HG03469 (cell line): ENCODE results near the gene CD3D.
"Not testable (repeated sequence)": the region's sequence is repeated elsewhere in the genome, so short reads cannot be mapped to it uniquely, and the experiment has no call there.

Source experiments
- ATAC-seq: cut with Tn5 transposase; IDR thresholded peaks from one replicate; pipeline ENCODE4 v1.9.1; 2021; ENCODE audit warnings: mild to moderate bottlenecking, moderate library complexity, moderate number of reproducible peaks; ENCODE audit not compliant: unreplicated experiment

CD3D gene

DNA sequence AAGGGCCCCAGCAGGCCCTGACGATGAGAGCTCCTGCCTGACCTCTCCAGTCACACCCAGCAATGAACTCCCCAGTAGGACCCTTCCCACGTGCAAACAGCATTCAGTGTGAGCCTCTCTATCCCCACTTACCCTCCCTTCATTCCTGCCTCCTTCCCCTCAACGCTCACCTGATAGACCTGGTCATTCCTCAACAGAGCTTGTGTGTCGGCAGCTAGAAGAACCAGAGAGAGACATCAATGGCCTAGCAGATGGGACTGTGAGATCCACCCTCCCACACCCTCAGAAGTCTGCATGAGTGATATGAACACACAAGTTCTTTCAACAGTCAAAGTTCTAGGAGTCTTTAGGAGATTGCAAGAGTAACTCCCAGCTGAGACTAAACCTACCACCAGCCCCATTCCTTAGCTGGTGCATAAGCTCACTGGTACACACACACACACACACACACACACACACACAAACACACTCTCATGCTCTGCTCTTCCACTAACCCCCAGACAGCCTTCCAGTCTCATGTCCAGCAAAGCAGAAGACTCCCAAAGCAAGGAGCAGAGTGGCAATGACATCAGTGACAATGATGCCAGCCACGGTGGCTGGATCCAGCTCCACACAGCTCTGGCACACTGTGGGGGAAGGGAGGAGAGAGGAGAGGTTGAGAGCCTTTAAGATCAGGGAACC is 3.1 kb downstream of the CD3D start:
- ATAC-seq = no peak

DNA sequence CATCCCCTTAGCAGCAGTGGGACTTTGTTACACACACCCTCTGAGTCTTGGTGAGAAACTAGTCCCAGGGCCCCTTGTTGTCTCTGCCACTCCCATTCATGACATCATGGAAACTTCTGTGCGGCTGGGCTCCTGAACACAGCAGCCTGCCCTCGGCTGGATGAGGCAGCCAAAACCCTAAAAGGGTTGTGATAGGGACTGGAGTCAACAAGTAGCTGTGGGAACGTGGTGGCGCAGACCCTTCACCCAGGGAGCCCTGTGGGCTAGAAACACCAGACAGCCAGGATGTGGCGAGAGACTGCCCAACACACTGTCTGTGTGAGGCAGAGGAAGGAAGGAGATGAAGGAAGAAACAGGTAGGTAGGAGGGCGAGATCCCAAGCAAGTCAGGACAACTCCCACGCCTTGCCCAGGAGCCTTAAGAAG is 3.9 kb downstream of the CD3D start:
- ATAC-seq = no peak

DNA sequence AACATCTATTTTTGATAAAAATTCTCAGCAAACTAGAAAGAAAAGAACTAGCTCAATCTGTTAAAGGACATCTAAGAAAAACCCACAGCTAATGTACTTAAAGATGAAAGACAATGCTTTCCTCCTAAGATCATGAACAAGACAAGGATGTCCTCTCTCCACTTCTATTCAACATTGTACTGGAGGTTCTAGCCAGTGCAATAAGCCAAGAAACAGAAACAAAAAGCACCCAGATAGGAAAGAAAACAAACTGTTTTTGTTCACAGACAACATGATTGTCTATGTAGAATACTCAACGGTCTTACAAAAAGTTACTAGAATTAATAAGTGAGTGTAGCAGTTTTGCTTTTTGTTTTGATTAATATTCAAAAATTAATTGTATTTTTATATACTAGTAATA is 7.8 kb downstream of the CD3D start:
- ATAC-seq = no peak

DNA sequence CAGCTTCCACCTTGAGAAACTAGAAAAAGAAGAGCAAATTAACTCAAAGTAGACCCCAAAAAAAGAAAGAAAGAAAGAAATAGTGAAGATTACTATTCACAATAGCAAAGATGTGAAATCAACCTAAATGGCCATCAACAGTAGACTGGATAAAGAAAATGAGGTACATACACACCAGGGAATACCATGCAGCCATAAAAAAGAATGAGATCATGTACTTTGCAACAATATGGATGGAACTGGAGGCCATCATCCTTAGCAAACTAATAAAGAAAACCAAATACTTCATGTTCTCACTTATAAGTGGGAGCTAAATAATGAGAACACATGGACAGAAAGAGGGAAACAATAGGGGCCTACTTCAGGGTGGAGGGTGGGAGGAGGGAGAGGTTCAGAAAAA is 13.8 kb downstream of the CD3D start:
- no peak for ATAC-seq

DNA sequence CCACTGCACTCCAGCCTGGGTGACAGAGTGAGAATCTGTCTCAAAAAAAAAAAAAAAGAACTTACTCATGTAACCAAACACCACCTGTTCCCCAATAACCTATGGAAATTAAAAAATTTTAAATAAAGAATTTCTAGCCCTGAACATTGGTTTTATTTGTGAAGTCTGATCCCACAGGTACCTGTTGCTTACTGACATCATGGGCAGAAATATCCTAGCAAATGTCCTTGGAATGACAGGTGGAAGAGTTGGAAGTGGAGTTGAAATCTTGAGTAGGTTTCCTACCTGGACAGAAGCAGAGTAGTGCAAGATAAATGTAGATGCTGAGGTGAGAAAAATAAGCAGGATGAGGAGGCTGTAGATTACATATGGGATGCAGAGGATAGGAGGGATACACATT is 17.2 kb downstream of the CD3D start:
- ATAC-seq = no peak

DNA sequence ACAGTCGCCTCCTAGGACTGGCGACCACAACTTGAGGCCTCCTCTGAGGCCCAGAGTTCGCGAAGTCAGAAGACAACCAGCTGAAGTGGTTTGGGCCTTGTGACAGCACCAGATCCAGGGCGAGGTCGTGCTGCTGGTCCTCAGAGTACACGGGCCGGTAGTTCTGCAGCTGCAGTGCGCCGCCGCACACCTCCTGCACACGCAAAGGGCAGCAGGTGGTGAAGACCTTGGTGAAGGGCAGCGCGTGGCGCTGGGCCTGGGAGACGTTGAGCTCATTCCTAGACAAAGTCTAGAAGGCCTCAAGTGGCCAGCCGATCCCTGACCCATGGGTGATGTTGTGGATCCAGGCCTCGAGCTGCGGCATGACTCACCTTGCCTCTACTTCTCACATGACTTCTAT is 19.8 kb downstream of the CD3D start:
- no peak for ATAC-seq

DNA sequence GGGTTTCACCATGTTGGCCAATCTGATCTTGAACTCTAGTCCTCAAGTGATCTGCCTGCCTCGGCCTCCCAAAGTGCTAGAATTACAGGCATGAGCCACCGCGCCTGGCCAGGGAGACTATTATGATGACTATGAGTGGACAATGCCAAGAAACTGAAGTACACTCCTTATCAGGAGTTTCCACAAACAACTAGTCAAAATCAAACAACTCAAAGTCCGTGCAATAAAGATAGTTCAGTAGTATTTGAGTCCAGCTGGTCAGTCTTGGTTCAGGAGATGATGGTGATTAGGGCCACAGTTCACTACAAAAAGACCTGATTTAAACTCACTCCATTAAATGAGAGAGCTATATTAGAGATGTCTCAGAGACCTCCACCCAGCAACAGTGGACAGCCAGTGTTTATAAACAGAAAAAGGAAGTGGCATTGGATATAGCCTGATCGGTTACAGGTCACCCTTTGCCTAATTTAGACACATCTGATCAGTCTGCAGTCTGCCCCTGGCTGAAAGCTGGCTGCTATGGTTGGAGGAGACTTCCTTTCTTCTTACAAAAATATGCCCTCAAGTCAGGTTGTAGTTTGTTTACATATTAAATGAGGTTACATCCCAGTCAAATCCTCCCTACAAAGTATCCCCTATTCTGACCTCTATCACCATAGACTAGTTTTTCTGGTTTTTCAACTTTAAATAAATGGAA is 21.0 kb downstream of the CD3D start:
- ATAC-seq = no peak

DNA sequence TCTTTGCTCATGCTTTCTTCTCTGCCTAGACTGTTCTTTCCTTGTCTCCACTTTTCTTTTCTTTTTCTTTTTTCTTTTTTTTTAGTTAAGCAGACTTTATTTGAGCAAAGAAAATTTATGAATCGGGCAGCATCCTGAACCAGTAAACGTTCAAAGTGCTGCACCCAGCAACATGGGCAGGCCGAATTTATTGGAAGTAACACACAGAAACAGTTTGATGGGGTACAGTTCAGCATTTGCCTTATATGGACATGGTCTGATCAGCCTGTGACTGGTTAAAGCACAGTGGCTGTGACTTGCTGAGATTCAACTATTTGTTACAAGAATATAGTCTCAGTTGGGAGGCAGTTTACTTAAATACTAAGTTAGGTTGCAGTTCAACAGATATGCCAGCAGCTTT is 22.0 kb downstream of the CD3D start:
- no peak for ATAC-seq

DNA sequence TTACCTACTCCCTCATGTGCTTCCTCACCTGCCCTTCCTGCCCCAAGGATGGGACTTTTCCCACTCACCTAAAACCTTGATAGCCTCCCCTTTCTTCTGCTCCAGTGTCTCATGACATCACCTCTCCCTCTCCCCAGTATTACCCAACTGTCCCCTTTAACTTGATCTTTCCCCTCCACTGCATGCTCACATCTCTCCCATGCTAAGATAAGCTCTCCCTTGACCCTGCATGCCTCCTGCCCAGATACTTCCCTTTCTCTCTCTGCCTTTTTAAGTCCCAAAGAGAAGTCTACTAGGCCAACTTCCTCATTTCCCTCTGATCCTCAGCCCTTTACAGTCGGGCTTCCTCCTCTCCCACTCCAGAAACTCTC is 23.2 kb downstream of the CD3D start:
- no peak for ATAC-seq

DNA sequence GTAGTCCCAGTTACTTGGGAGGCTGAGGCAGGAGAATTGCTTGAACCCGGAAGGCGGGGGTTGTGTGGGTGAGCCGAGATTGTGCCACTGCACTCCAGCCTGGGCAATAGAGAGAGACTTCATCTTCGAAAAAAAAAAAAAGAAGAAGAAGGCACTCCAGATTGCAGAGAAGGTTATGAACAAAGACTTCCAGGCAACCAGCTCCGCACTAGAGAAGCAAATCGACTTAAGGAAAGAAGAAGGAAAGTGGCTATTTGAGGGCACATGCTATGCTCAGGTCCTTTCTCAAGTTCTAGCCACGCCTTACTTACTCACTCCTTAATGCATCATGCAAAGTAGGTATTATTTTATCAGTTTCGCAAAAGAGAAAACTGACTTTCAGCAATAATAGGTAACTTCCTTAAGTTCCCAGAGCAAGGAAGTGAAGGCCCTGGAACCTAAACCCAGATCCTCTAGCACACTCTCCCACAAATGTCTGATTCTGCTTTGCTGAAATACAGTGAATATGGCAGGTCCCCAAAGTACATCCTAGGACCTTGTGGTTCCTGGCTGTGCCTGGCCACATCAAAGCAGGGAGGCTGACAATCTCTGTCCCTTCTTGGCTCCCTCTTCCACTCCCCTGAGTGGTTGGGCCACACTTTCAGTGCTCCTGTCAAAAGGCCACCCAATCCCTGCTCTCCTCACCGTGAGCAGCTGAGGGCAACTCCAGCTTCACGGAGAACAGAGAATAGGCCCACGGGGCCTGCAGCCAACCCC is 23.7 kb downstream of the CD3D start:
- no peak for ATAC-seq

DNA sequence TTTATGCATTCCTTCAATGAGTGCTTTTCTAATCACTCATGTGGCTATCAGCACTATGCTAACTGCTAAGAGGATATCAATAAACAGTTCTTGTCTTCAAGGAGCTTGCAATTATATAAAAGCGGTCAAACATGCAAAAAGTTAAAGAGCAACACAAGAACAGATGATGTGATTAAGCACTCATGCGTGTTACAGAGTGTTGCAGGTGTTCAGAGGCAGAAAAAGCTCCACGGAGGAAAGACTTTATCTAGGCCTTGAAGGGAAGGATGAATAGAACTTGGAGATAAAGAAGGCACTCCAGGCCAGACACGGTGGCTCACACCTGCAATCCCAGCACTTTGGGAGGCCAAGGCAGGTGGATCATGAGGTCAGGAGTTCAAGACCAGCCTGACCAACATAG is 24.4 kb downstream of the CD3D start:
- ATAC-seq = no peak

DNA sequence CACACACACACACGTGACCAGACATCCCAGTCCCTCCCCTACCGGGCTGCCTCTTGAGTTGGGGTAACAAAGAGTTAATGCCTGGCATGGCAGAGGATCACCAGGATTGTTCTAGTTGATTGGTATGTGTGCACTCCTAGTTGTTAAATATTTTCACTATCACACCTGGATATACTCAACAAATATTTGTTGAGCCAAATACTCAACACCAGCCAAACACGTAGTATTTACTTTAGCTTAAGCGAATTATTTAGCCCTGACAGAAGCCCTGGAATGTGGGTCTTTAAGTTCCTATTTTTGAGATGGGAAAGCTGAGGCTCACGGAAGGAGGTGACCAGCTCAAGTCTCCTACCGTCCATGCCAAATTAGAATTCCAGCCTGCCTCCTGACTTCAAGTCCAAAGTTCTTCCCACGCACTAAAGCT is 27.5 kb downstream of the CD3D start:
- no peak for ATAC-seq

DNA sequence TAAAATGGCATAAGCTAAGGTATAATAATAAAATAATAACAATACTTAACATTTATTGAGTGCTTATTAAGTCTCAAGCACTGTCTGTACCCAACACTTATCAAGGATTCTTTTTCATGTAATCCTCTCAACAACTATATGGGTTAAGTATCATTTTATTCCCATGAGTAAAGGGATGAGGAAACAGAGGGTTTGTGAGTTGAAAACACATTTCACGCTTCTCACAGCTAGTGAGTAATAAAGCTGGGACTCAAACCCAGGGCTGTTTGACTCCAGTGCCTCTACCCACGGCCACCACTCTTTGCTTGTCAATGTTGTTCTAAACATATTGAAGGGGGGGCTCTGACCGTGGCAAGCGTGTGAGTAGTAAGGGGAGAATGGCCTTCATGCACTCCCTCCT is 29.3 kb downstream of the CD3D start:
- no peak for ATAC-seq

DNA sequence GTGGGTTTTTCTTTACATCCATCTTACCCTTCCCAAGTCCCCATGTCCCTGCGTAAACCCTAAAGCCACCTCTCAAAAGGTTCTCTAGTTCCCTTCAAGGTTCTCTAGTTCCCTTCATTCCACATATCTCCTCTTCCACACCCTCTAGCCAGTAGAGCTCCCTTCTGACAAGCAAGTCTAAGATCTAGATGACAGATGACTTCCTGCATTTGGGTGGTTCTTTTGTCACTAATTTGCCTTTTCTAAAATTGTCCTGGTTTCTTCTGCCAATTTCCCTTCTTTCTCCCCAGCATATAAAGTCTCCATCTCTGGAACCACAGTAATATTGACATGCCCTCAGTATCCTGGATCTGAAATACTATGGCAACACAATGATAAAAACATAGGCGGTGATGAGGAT is 30.2 kb downstream of the CD3D start:
- ATAC-seq = no peak

DNA sequence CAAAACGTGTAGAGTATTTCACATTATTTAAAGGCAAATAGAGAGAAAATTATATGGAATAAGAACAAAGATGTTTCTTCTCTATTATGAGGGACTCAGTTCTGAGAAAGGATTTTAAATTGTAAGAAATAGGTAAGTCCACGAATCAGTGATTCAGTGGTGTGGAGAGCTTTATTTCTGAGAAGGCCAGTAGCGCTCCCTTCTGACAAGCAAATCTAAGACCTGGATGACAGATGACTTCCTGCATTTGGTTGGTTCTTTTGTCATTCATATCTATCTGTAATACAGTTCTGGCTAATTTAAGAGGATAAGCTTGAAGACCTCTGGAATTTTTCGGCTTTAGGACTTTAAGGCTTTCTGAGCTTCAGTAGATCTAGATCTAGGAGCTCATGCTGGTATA is 31.0 kb downstream of the CD3D start:
- no peak for ATAC-seq

DNA sequence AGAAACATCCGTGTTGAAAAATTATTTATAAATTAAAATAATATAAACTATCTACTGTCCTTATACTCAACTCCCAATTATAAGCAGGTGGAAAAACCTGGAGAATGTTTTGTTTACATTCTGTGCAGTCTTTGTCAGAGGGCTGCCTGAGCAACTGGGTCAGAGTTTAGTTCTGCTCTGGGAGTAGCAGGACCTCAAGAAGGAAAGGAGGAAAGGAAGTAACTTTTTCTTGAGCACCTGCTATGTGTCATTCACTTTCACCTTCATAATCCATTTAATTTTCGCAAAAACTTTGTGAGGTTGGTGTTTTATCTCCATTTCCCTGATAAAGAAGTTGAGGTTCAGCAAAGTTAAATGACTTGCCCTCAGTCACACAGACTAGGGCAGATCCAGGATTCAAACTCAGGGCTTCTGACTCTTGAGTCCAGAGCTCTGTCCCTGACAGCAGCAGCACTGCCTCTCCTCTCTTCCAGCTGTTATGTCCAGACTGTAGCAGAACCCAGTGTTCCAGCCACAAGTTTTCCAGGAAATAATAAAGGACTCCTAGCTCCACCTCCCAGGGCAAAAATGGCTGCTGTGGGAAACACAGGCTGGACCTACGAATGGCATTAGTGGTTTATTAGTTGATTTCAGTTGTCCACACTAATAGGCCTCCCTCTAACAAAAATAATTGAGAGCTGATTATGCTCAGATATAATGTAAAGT is 31.6 kb downstream of the CD3D start:
- ATAC-seq = no peak

DNA sequence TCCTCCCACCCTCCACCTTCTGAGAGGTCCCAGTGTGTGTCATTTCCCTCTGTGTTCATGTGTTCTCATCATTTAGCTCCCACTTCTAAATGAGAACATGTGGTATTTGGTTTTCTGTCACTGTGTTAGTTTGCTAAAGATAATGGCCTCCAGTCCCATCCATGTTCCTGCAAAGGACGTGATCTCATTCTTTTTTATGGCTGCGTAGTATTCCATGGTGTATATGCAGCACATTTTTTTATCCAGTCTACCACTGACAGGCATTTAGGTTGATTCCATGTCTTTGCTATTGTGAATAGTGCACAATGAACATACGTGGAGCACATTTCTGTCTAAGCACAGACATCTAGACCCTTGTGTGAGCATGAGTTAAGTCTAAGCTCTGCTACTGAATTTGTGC is 32.2 kb downstream of the CD3D start:
- no peak for ATAC-seq

DNA sequence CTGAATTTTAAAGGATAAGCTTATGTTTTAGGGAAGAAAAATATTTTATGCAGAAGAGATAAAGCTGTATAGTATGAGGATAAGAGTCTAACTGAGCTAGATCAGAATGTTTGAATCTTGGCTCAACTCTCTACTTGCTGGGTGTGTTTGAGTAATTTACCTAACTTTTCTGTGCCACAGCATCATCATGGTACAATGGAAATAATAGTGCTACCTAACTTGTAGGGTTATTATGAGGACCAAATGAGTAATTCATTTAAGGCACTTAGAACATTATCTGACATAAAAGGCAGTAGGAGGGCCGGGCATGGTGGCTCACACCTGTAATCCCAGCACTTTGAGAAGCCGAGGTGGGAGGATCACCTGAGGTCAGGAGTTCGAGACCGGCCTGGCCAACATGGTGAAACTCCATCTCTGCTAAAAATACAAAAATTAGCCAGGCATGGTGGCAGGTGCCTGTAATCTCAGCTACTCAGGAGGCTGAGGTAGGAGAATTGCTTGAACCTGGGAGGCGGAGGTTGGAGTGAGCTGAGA is 33.4 kb downstream of the CD3D start:
- not testable (repeated sequence) for ATAC-seq

DNA sequence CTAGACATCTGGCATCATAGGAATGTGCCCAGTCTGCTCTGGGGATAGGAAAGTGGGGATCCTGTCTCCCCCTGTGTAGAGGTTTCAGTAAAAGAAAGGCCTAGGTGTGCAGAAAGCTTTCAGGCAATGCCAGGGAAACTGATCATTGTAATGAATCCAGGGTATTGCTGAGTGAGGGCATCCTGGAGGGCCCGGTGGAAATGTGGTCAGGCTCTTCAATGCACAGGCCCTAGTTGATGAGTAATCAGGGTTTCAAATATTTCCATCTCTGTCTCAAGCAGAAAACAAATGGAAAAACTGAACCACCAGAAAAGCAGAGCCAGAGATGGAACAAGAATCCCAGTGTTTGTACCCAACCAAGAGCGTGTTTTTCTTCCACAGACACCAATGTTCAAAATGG is 35.9 kb downstream of the CD3D start:
- no peak for ATAC-seq

DNA sequence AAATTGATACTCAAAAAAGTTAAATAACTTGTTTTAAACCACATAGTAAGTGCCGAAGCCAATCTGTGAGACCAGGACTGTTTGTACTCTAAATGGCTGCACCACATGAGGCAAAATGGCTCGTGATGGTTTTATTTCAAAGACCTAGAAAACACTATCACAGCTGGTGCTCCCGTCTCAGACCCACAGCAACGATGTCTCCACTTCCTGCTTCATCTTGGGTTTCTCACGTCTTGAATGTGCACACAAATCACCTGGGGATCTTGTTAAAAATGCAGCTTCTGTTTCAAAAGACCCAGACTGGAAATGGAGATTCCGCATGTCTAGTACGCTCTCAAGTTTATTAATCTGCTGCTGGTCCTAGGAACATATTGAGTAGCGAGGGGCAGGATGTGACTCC is 36.8 kb downstream of the CD3D start:
- ATAC-seq = no peak

DNA sequence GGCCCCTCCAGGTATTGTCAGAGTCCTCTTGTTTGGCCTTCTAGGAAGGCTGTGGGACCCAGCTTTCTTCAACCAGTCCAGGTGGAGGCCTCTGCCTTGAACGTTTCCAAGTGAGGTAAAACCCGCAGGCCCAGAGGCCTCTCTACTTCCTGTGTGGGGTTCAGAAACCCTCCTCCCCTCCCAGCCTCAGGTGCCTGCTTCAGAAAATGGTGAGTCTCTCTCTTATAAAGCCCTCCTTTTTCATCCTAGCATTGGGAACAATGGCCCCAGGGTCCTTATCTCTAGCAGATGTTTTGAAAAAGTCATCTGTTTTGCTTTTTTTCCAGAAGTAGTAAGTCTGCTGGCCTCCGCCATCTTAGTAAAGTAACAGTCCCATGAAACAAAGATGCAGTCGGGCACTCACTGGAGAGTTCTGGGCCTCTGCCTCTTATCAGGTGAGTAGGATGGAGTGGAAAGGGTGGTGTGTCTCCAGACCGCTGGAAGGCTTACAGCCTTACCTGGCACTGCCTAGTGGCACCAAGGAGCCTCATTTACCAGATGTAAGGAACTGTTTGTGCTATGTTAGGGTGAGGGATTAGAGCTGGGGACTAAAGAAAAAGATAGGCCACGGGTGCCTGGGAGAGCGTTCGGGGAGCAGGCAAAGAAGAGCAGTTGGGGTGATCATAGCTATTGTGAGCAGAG is 37.8 kb downstream of the CD3D start, which contains the start of gene CD3E:
Gene CD3E (plus strand): TSS at position 163 of the 681 bp plus-strand sequence. CDS start 223 bp downstream, at position 386.
- no peak for ATAC-seq
